SK-N-SH treated with all-trans-retinoic acid at 6 μM for 48 hours (cell line): ENCODE results near the gene FGF3.

Experiments used
- ARNTL ChIP-seq: fragments of 450-650 bp; formaldehyde crosslinking; IDR thresholded peaks from 2 replicates; pipeline ENCODE4 v1.5.0; 2020; ENCODE audit warnings: low read depth, mild to moderate bottlenecking, moderate library complexity, borderline replicate concordance
- BACH2 ChIP-seq: fragments of 250-450 bp; sonication (Bioruptor Pico); IDR thresholded peaks from 2 replicates; pipeline ENCODE4 v1.9.0; 2021; ENCODE audit warnings: mild to moderate bottlenecking, borderline replicate concordance
- ESRRG ChIP-seq: fragments of 250-450 bp; sonication (Bioruptor Pico); IDR thresholded peaks from 2 replicates; pipeline ENCODE4 v1.6.1; 2021; ENCODE audit warnings: mild to moderate bottlenecking
- GLIS3 ChIP-seq: fragments of 250-450 bp; sonication (Bioruptor Pico); IDR thresholded peaks from 2 replicates; pipeline ENCODE4 v1.5.0; 2020; ENCODE audit warnings: mild to moderate bottlenecking, moderate library complexity
- ISL1 ChIP-seq: fragments of 250-450 bp; sonication (Bioruptor Pico); IDR thresholded peaks from 2 replicates; pipeline ENCODE4 v2.1.2; 2022; ENCODE audit warnings: mild to moderate bottlenecking, moderate library complexity
- OSR1 ChIP-seq: fragments of 250-450 bp; sonication (Bioruptor Pico); IDR thresholded peaks from 2 replicates; pipeline ENCODE4 v1.8.0; 2022; ENCODE audit warnings: moderate library complexity, mild to moderate bottlenecking, inconsistent platforms
- PATZ1 ChIP-seq: fragments of 250-450 bp; sonication (Bioruptor Pico); IDR thresholded peaks from 2 replicates; pipeline ENCODE4 v1.8.0; 2020; ENCODE audit warnings: mild to moderate bottlenecking, moderate library complexity, borderline replicate concordance
- ZC3H10 ChIP-seq: fragments of 250-450 bp; sonication (Bioruptor Pico); IDR thresholded peaks from 2 replicates; pipeline ENCODE4 v1.5.1; 2021; ENCODE audit warnings: mild to moderate bottlenecking, moderate library complexity
- ZFP3 ChIP-seq: fragments of 250-450 bp; sonication (Bioruptor Pico); IDR thresholded peaks from 2 replicates; pipeline ENCODE4 v1.5.0; 2020; ENCODE audit warnings: mild to moderate bottlenecking, moderate library complexity
- TF ChIP-seq, protein P1 (sequence below): fragments of 250-450 bp; sonication (Bioruptor Pico); IDR thresholded peaks from 2 replicates; pipeline ENCODE4 v1.5.1; 2021; ENCODE audit warnings: mild to moderate bottlenecking, moderate library complexity
- TF ChIP-seq, protein P2 (sequence below): fragments of 250-450 bp; sonication (Bioruptor Pico); IDR thresholded peaks from 2 replicates; pipeline ENCODE4 v1.5.1; 2020; ENCODE audit warnings: low read depth, mild to moderate bottlenecking, moderate library complexity

GRCh38 chr11:69865707-69866106, 46.5 kb upstream of the FGF3 start:
- TF ChIP-seq PATZ1 (no peak), ZFP3 (CRISPR knock-in tag) (no peak), ESRRG (CRISPR knock-in tag) (no peak), ARNTL (CRISPR knock-in tag) (no peak), OSR1 (no peak), ISL1 (CRISPR knock-in tag) (no peak), ZC3H10 (CRISPR knock-in tag) (no peak), BACH2 (CRISPR knock-in tag) (no peak), GLIS3 (CRISPR knock-in tag) (no peak)
- TF ChIP-seq, protein P1, sequence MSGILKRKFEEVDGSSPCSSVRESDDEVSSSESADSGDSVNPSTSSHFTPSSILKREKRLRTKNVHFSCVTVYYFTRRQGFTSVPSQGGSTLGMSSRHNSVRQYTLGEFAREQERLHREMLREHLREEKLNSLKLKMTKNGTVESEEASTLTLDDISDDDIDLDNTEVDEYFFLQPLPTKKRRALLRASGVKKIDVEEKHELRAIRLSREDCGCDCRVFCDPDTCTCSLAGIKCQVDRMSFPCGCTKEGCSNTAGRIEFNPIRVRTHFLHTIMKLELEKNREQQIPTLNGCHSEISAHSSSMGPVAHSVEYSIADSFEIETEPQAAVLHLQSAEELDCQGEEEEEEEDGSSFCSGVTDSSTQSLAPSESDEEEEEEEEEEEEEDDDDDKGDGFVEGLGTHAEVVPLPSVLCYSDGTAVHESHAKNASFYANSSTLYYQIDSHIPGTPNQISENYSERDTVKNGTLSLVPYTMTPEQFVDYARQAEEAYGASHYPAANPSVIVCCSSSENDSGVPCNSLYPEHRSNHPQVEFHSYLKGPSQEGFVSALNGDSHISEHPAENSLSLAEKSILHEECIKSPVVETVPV (CRISPR knock-in tag), result no peak
- TF ChIP-seq, protein P2, sequence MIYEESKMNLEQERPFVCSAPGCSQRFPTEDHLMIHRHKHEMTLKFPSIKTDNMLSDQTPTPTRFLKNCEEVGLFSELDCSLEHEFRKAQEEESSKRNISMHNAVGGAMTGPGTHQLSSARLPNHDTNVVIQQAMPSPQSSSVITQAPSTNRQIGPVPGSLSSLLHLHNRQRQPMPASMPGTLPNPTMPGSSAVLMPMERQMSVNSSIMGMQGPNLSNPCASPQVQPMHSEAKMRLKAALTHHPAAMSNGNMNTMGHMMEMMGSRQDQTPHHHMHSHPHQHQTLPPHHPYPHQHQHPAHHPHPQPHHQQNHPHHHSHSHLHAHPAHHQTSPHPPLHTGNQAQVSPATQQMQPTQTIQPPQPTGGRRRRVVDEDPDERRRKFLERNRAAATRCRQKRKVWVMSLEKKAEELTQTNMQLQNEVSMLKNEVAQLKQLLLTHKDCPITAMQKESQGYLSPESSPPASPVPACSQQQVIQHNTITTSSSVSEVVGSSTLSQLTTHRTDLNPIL (CRISPR knock-in tag), result no peak
